ENCODE data around the gene TTLL12.

DNA sequence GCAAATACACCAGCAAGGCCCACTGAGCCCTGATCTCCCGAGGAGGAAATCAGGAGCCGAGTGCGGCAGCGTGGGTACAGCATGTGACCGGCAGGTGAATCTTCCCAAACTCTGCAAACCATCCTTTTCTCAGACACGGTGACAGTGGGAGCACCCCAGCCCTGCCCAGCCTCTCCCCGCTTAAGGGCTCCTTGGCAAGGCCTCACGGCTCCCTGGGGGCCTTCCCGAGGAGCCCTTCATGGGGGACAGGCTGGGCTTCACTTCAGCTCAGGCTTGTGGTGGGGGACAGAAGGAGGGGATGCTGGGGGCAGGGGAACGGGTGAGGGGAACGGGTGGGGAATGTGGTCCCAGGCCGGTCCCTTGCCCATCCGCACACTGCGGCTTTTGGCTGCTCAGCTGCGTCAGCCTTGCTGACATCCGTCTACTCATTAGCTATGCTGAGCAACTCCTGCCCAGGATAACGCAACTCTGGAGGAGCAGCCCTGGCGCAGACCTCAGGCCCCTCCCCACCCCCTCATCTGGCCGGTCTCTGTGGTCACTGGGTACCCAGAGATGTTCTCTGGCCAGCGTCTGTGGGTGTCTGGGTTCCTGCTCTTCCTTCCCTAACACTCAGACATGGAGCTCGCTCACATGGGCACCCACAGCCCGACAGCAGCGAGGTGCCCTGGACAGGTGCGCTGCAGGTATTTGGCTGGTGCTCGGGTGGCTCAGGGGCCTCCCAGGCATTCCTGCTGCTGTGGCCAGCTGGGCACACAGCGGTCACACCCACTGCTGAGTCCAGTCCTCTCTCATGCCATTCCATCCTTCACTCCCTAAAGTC is 22.0 kb upstream of the TTLL12 start:
- TF ChIP-seq POLR2A (IDR thresholded peaks at IDR 0.05; ENCODE audit: borderline replicate concordance, extremely low read depth, insufficient read depth, insufficient read length) (no peak), EZH2phosphoT487 (IDR thresholded peaks at IDR 0.05; ENCODE audit: borderline replicate concordance) (no peak)
- TF ChIP-seq, protein P1, sequence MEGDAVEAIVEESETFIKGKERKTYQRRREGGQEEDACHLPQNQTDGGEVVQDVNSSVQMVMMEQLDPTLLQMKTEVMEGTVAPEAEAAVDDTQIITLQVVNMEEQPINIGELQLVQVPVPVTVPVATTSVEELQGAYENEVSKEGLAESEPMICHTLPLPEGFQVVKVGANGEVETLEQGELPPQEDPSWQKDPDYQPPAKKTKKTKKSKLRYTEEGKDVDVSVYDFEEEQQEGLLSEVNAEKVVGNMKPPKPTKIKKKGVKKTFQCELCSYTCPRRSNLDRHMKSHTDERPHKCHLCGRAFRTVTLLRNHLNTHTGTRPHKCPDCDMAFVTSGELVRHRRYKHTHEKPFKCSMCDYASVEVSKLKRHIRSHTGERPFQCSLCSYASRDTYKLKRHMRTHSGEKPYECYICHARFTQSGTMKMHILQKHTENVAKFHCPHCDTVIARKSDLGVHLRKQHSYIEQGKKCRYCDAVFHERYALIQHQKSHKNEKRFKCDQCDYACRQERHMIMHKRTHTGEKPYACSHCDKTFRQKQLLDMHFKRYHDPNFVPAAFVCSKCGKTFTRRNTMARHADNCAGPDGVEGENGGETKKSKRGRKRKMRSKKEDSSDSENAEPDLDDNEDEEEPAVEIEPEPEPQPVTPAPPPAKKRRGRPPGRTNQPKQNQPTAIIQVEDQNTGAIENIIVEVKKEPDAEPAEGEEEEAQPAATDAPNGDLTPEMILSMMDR (IDR thresholded peaks at IDR 0.05 in 2 of 3, conservative IDR thresholded peaks at IDR 0.05 in 1 of 3; ENCODE audit: borderline replicate concordance in 1 of 3, insufficient read depth in 1 of 3, low read depth in 2 of 3, low read length in 2 of 3), result no peak

All from HCT116 (cell line).